Ureter (tissue), 1 donor: ENCODE measurements around the gene RBKS. TPM values are rescaled to one million over a fixed set of nuclear protein-coding genes. Genes with fewer than 3 reads are reported as not detected.
A peak's percentile ranks its signal among the peaks of the same experiment; 100 is the strongest.
"Not testable (repeated sequence)": the region's sequence is repeated elsewhere in the genome, so short reads cannot be mapped to it uniquely, and the experiment has no call there.

ENCODE experiments used
- DNase-seq: peaks from one replicate; pipeline ENCODE4 v3.0.0-alpha.2; 2020; ENCODE audit warnings: low spot score
- total RNA-seq: library from RNA; stranded (reverse); gene quantifications from one replicate; pipeline ENCODE4 v1.2.4, GENCODE V29; 2023
- donor health status: DM: yes; HTN: yes; CAD: no.

Gene RBKS
- total RNA-seq, 1 donor from 2014 or later = 5.2 TPM

DNA sequence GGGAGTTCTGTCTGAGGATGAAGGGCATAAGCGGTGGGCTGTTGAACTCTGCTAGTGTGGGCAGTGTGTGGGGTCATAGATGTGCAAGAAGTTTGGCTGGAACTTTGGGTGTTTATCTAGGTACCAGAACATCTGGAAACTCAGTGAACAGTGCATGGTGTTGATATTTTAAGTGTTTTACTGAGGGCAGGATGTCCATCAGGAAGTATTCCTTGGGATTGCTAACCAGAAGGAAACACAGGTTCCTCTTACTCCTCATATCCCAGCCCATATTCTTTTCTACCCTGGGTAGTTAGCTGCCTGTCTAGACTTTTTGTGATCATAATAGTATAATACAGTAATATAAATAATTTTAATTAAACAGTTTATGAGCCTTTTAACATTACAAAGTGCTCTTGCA is 15.9 kb upstream of the RBKS start:
- DNase-seq = no peak

DNA sequence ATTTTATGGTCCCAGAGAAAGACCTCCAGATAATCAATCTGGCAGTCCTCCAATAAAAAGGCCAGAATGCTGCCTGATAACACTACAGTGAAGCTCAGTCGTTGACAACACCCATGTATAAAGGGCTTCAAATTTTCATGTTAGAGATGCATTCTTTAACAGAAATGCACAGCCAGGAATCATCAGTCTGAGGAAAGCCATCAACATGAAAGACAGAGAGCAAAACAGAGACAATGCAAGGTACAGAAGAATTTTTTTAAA is 14.1 kb upstream of the RBKS start:
- no peak for DNase-seq

GRCh38 chr2:27903649-27904404 is 13.6 kb upstream of the RBKS start:
- DNase-seq = no peak

GRCh38 chr2:27903018-27903417 is 12.8 kb upstream of the RBKS start:
- no peak for DNase-seq

- no peak for DNase-seq
Observed at GRCh38 chr2:27902098-27902497, 11.9 kb upstream of the RBKS start.

GRCh38 chr2:27901234-27901633 is 11.0 kb upstream of the RBKS start:
- DNase-seq = no peak

GRCh38 chr2:27897717-27898116 is 7.5 kb upstream of the RBKS start:
- no peak for DNase-seq

- DNase-seq = no peak
Observed at GRCh38 chr2:27893006-27893405, 2.8 kb upstream of the RBKS start.

GRCh38 chr2:27891673-27892105 is 1.5 kb upstream of the RBKS start:
- no peak for DNase-seq

- peak; percentile 83 for DNase-seq
Observed at GRCh38 chr2:27890924-27891672, 911 bp upstream of the RBKS start.

DNA sequence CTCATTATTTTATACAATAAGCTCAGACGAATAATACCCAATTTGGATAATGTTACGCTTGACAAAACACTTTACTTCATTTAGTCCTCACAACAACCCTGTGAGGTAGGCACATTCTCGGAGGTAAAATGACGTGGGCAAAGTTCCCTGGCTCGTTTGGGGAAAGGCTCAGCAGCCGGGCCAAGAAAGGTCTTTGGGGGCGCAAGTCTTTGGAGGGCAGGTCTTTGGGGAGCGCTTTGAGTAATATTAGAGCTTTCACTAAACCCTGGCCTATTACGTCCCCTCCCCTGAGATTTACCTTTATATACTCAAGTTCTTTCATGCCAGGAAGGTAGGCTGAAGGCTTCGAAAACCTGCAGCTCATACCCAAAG is 427 bp downstream of the RBKS start:
- DNase-seq = peak; percentile 48

- DNase-seq = no peak
Observed at GRCh38 chr2:27888790-27889189, 1.4 kb downstream of the RBKS start.

GRCh38 chr2:27887830-27888229 is 2.4 kb downstream of the RBKS start:
- no peak for DNase-seq

GRCh38 chr2:27887111-27887510 is 3.1 kb downstream of the RBKS start:
- DNase-seq = no peak

DNA sequence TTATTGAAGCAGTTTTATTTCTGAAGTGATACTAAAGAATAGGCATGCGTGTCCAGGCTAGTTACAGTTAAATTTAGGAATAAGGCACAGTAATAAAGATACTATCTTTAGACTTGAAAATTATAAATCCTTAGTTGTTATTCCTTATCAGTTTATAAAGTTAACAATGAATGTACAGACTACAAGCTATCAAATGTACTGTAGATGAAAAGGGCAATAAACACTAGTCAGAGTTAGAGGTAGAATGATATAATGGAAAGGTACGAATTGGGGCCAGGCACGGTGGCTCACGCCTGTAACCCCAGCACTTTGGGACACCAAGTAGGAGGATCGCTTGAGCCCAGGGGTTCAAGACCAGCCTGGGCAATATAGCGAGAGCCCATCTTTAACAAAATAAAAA is 3.9 kb downstream of the RBKS start:
- DNase-seq = no peak

DNA sequence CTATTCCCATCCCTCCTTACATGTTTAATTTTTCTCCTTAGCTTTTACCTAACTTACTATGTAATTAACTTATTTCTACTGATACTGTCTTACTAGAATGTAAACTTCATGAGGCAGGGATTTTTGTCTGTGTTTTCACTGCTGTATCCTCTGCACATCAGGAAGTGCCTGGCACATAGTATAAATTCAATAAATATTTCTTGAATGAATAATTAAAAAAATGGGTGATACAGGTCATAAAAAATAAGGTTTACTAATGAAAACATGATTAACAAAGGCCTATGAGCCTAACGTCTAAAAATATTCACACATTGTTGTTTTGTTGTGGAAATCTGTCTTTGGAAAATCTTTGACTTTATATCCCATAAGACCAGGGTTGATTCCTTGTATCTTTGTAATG is 4.5 kb downstream of the RBKS start:
- no peak for DNase-seq

- no peak for DNase-seq
Observed at GRCh38 chr2:27885234-27885633, 5.0 kb downstream of the RBKS start.

GRCh38 chr2:27884601-27885000 is 5.6 kb downstream of the RBKS start:
- DNase-seq = no peak

DNA sequence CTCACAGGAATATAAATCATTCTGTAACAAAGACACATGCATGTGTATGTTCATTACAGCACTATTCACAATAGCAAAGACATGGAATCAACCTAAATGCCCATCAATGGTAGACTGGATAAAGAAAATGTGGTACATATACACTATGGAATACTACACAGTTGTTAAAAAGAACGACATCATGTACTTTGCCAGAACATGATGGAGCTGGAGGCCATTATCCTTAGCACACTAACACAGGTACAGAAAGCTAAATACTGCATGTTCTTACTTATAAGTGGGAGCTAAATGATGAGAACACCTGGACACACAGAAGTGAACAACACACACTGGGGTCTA is 7.6 kb downstream of the RBKS start:
- DNase-seq = not testable (repeated sequence)

DNA sequence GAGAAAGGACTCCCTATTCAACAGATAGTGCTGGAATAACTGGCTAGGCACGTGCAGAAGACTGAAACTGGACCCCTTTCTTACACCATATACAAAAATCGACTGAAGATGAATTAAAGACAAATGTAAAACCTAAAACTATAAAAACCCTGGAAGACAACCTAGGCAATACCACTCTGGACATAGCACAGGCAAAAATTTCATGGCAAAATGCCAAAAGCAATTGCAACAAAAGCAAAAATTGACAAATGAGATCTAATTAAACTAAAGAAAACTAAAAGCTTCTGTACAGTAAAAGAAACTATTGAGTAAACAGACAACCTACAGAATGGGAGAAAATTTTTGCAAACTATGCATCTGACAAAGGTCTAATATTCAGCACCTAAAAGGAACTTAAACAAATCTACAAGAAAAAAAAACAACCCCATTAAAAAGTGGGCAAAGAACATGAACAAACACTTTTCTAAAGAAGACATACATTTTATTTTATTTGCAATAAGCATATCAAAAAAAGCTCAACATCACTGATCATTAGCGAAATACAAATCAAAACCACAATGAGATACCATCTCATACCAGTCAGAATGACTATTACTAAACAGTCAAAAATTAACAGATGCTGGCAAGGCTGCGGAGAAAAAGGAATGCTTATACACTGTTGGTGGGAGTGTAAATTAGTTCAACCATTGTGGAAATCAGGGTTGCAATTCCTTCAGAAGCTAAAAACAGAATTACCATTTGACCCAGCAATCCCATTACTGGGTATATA is 8.2 kb downstream of the RBKS start:
- DNase-seq = not testable (repeated sequence)

- DNase-seq = no peak
Observed at GRCh38 chr2:27878825-27879224, 11.4 kb downstream of the RBKS start.

DNA sequence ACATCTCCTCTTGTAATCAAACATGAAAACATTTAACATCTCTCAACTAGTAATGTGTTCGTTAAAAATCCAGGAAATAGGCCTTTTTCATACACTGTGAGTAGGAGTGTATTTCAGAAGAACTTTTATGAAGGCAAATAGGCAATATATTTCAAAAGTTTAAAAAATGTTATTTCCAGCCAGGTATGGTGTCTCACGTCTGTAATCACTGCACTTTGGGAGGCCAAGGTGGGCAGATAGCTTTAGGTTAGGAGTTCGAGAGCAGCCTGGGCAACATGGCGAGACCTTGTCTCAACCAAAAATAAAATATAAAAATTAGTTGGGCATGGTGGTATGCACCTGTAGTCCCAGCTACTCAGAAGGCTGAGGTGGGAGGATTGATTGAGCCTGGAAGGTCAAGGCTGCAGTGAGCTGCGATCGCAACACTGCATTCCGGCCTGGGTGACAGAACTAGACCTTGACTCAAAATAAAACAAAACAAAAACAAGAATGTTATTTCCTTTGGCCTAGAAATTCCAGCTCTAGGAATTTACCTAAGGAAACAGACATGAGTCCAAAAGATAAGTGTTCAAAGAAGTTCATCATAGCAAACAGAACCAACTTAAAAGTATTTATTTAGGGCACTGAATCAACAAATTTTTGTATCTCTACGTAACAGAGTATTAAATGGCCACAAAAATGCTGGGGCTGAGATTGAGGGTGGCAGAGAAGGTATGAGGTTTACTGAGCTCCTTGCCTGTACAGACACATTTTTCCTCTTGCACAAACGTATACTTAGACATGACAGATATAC is 14.9 kb downstream of the RBKS start:
- no peak for DNase-seq
